8988T (cell line): ENCODE measurements around the gene KHDC4.

Experiments
- DNase-seq: peaks from one replicate; pipeline ENCODE4 v3.0.0; 2011

KHDC4 gene

GRCh38 chr1:155968670-155969069 lies 34.5 kb upstream of the KHDC4 start:
- no peak for DNase-seq

- DNase-seq = no peak
Observed at GRCh38 chr1:155968051-155968400, 33.8 kb upstream of the KHDC4 start.

- no peak for DNase-seq
Observed at GRCh38 chr1:155967341-155968050, 33.3 kb upstream of the KHDC4 start.

GRCh38 chr1:155966750-155967149 lies 32.5 kb upstream of the KHDC4 start:
- DNase-seq = no peak

GRCh38 chr1:155966135-155966534 lies 31.9 kb upstream of the KHDC4 start:
- DNase-seq = no peak

GRCh38 chr1:155964193-155964592 lies 30.0 kb upstream of the KHDC4 start:
- DNase-seq = no peak

- no peak for DNase-seq
Observed at GRCh38 chr1:155962599-155963211, 28.5 kb upstream of the KHDC4 start.

- DNase-seq = peak; percentile 93
Observed at GRCh38 chr1:155961937-155962336, 27.7 kb upstream of the KHDC4 start.

- DNase-seq = no peak
Observed at GRCh38 chr1:155960081-155960745, 26.0 kb upstream of the KHDC4 start.

- no peak for DNase-seq
Observed at GRCh38 chr1:155957411-155957915, 23.2 kb upstream of the KHDC4 start.

- no peak for DNase-seq
Observed at GRCh38 chr1:155954645-155955044, 20.4 kb upstream of the KHDC4 start.

GRCh38 chr1:155952505-155952890 lies 18.3 kb upstream of the KHDC4 start:
- no peak for DNase-seq

GRCh38 chr1:155951753-155952504 lies 17.7 kb upstream of the KHDC4 start:
- no peak for DNase-seq

GRCh38 chr1:155950829-155951228 lies 16.6 kb upstream of the KHDC4 start:
- no peak for DNase-seq

GRCh38 chr1:155947741-155948140 lies 13.5 kb upstream of the KHDC4 start:
- no peak for DNase-seq

- DNase-seq = no peak
Observed at GRCh38 chr1:155947292-155947691, 13.1 kb upstream of the KHDC4 start.

GRCh38 chr1:155946633-155947219 lies 12.5 kb upstream of the KHDC4 start:
- no peak for DNase-seq

GRCh38 chr1:155944444-155944799 lies 10.2 kb upstream of the KHDC4 start:
- DNase-seq = no peak

- no peak for DNase-seq
Observed at GRCh38 chr1:155942578-155943141, 8.4 kb upstream of the KHDC4 start.

GRCh38 chr1:155941845-155942531 lies 7.8 kb upstream of the KHDC4 start:
- DNase-seq = no peak

GRCh38 chr1:155940993-155941844 lies 7.0 kb upstream of the KHDC4 start, which contains the start of gene RXFP4:
TSS of gene RXFP4 (plus strand) at chr1:155941638. CDS start at chr1:155941710, 72 bp downstream.
- DNase-seq = no peak
